OCI-LY7 (cell line): Measurements from ENCODE around the gene ME1. TPM values are rescaled to one million over a fixed set of nuclear protein-coding genes. Genes with fewer than 3 reads are reported as not detected.

Source experiments
- BruUV-seq: library from RNA; stranded (reverse); fragments of 400-500 nt; replicated peaks from 2 replicates; lab custom pipeline; 2021; lab: Mats Ljungman, UMichigan
- CTCF ChIA-PET: fragments of 300-600 bp; sonication (Branson Sonifier 250); formaldehyde crosslinking; loops from one replicate; lab custom pipeline; 2022; ENCODE audit warnings: antibody characterized with exemption; ENCODE audit not compliant: unreplicated experiment; lab: Charles Lee
- POLR2A ChIA-PET: fragments of 300-600 bp; sonication (Branson Sonifier 250); formaldehyde crosslinking; loops from one replicate; lab custom pipeline; 2022; ENCODE audit warnings: antibody characterized with exemption; lab: Charles Lee
- DNase-seq: peaks from one replicate; pipeline ENCODE4 v3.0.0-alpha.2; 2015; ENCODE audit warnings: low spot score
- H2AFZ ChIP-seq: fragments of 200-600 bp; sonication (generic), shearing (Covaris generic); 2 replicates; pipeline ENCODE4 v1.6.1; 2014; ENCODE audit warnings: mild to moderate bottlenecking, antibody characterized with exemption, low read length, moderate library complexity
- H3K27ac ChIP-seq: fragments of 200-600 bp; sonication (generic); 2 replicates; pipeline ENCODE4 v1.5.1; 2014; ENCODE audit warnings: mixed run types, low read depth, mild to moderate bottlenecking, moderate library complexity, low read length, inconsistent platforms; ENCODE audit not compliant: poor library complexity, severe bottlenecking
- H3K36me3 ChIP-seq: fragments of 200-600 bp; sonication (generic); 2 replicates; pipeline ENCODE4 v1.6.1; 2014; ENCODE audit warnings: mild to moderate bottlenecking, antibody characterized with exemption, low read length, moderate library complexity, mixed read lengths; ENCODE audit not compliant: insufficient read depth
- H3K4me1 ChIP-seq: fragments of 200-600 bp; sonication (generic); 2 replicates; pipeline ENCODE4 v1.5.1; 2014; ENCODE audit warnings: mild to moderate bottlenecking, low read length; ENCODE audit not compliant: insufficient read depth, poor library complexity, severe bottlenecking
- H3K4me2 ChIP-seq: fragments of 200-600 bp; sonication (generic); 2 replicates; pipeline ENCODE4 v1.6.1; 2014; ENCODE audit warnings: mild to moderate bottlenecking, low read length
- H3K4me3 ChIP-seq: fragments of 200-600 bp; sonication (generic); 2 replicates; pipeline ENCODE4 v1.5.1; 2014; ENCODE audit warnings: mild to moderate bottlenecking, low read depth, low read length; ENCODE audit not compliant: poor library complexity, severe bottlenecking
- H3K79me2 ChIP-seq: fragments of 200-600 bp; sonication (generic); 2 replicates; pipeline ENCODE4 v1.6.1; 2016; ENCODE audit warnings: low read depth, mild to moderate bottlenecking, low read length, moderate library complexity, mixed read lengths; ENCODE audit not compliant: insufficient read depth
- H3K9me2 ChIP-seq: fragments of 200-600 bp; sonication (generic); 2 replicates; pipeline ENCODE4 v1.6.1; 2016; ENCODE audit warnings: mild to moderate bottlenecking, low read length, mixed read lengths; ENCODE audit not compliant: insufficient read depth
- H3K9me3 ChIP-seq: fragments of 200-600 bp; sonication (generic); 2 replicates; pipeline ENCODE4 v1.6.1; 2014; ENCODE audit warnings: mild to moderate bottlenecking, mixed run types, low read length, mixed read lengths
- H4K20me1 ChIP-seq: fragments of 200-600 bp; sonication (generic); 2 replicates; pipeline ENCODE4 v1.6.1; 2014; ENCODE audit warnings: mild to moderate bottlenecking, antibody characterized with exemption, low read length, moderate library complexity, mixed read lengths; ENCODE audit not compliant: insufficient read depth
- CTCF ChIP-seq: fragments of 200-600 bp; sonication (generic); conservative IDR thresholded peaks from 2 replicates; pipeline ENCODE4 v1.5.1; 2014; ENCODE audit warnings: mild to moderate bottlenecking, antibody characterized with exemption, low read length, moderate library complexity, mixed read lengths
- EZH2phosphoT487 ChIP-seq: fragments of 200-600 bp; sonication (generic); IDR thresholded peaks from 2 replicates; pipeline ENCODE4 v1.6.1; 2018; ENCODE audit warnings: low read depth, borderline replicate concordance, mild to moderate bottlenecking, mixed run types, antibody characterized with exemption, low read length, moderate library complexity, mixed read lengths
- intact Hi-C: fragments of 100-400 bp; cut with micrococcal nuclease; formaldehyde crosslinking; loops from one replicate; pipeline ENCODE4 v1.10.0; 2022; ENCODE audit not compliant: unreplicated experiment
- total RNA-seq, 2 experiments: library from RNA; depleted of rRNA in 1 of 2; stranded (reverse); fragments of >200 nt in 1 of 2; shearing (Covaris generic) in 1 of 2; gene quantifications; 2 replicates each; pipeline ENCODE4 v1.2.3, GENCODE V29; 2014 to 2022

The ME1 gene
- total RNA-seq, 2 experiments from 2014 or later: not detected

- Histone ChIP-seq H3K36me3 (no peaks in the 10 kb centered on the region), H3K4me2 (no peak overlapping the region), H3K9me3 (no peaks in the 10 kb centered on the region), H3K79me2 (no peaks in the 10 kb centered on the region), H3K27ac (no peak overlapping the region), H3K9me2 (no peaks in the 10 kb centered on the region), H2AFZ (no peak overlapping the region), H3K4me1 (no peaks in the 10 kb centered on the region), H4K20me1 (no peaks in the 10 kb centered on the region), H3K4me3 (no peak overlapping the region)
- intact Hi-C loops: no loop called here
- DNase-seq: no peak
- CTCF ChIA-PET: no interaction called here
- BruUV-seq: no TSS peak
- POLR2A ChIA-PET: interaction anchor here (1.6 kb wide), 1 partner anchor 8 kb away, joined by 6 read pairs; no protein-coding TSS in a partner anchor
- no peak for TF ChIP-seq EZH2phosphoT487
- no peak for TF ChIP-seq CTCF
Measured at GRCh38 chr6:83479389-83479788, 48.5 kb upstream of the ME1 start.

GRCh38 chr6:83476971-83477370, 46.1 kb upstream of the ME1 start:
- intact Hi-C loops: no loop called here
- H4K20me1 ChIP-seq: no peaks in the 10 kb centered on the region
- TF ChIP-seq EZH2phosphoT487 (no peak), CTCF (no peak)
- BruUV-seq: no TSS peak
- H3K9me3 ChIP-seq: no peaks in the 10 kb centered on the region
- no peak overlapping the region for H3K4me3 ChIP-seq
- no peak overlapping the region for H3K27ac ChIP-seq
- H3K36me3 ChIP-seq: no peaks in the 10 kb centered on the region
- ChIA-PET CTCF (no interaction called here), POLR2A (interaction anchor here (0.6 kb wide), 1 partner anchor 162 kb away, joined by 4 read pairs; no protein-coding TSS in a partner anchor)
- H2AFZ ChIP-seq: no peak overlapping the region
- no peaks in the 10 kb centered on the region for H3K79me2 ChIP-seq
- no peak overlapping the region for H3K4me2 ChIP-seq
- H3K4me1 ChIP-seq: no peaks in the 10 kb centered on the region
- DNase-seq: no peak
- H3K9me2 ChIP-seq: no peaks in the 10 kb centered on the region

GRCh38 chr6:83474309-83474708, 43.5 kb upstream of the ME1 start:
- Histone ChIP-seq H3K9me2 (no peaks in the 10 kb centered on the region), H3K27ac (no peak overlapping the region), H3K4me3 (no peak overlapping the region), H3K9me3 (no peaks in the 10 kb centered on the region), H2AFZ (no peak overlapping the region), H3K4me1 (no peaks in the 10 kb centered on the region), H4K20me1 (no peaks in the 10 kb centered on the region), H3K79me2 (no peaks in the 10 kb centered on the region), H3K4me2 (no peak overlapping the region), H3K36me3 (no peaks in the 10 kb centered on the region)
- BruUV-seq: no TSS peak
- ChIA-PET POLR2A (no interaction called here), CTCF (no interaction called here)
- no peak for DNase-seq
- intact Hi-C loops: no loop called here
- TF ChIP-seq CTCF (no peak), EZH2phosphoT487 (no peak)
